Measurements from ENCODE around the gene CATSPER1. TPM values are rescaled to one million over a fixed set of nuclear protein-coding genes. Genes with fewer than 3 reads are reported as not detected.

The CATSPER1 gene
- total RNA-seq, 1 experiment from 2014 or later: 0.15 TPM

DNA sequence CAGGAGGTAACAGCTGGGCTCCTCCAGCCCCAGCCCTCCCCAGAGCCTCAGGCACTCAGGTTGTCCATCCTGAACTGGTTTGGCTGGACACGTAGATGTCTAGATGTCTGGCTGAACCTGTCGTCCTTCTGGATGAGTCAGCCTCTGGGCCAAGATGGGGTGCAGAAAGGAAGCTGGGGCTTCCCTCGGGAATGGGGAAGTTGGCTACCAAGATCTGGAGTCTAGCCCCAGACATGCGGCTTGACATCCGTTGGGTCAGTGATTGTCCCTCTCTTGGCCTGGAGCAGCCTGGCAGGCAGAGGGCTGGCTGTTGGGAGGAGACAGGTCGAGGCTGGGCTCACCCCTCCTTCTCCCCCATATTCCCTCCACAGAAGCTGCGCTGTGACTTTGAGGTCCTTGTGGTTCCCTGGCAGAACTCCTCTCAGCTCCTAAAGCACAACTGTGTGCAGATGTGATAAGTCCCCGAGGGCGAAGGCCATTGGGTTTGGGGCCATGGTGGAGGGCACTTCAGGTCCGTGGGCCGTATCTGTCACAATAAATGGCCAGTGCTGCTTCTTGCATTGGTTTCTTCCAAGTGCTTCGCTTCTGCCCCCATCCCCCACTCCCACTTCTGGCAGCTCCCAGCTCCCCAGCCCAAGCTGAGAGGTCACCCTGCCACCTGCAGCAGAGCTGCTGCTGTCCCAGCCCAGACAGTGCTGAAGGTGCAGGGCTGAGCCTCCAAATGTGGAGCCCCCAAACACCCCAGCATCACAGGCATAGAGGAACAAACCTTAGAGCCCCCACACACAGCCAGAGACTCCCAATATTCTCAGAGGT is 13.1 kb downstream of the CATSPER1 start:
- intact Hi-C loops (cut with micrococcal nuclease; ENCODE audit: unreplicated experiment): no loop called here
- no peak for ATAC-seq

DNA sequence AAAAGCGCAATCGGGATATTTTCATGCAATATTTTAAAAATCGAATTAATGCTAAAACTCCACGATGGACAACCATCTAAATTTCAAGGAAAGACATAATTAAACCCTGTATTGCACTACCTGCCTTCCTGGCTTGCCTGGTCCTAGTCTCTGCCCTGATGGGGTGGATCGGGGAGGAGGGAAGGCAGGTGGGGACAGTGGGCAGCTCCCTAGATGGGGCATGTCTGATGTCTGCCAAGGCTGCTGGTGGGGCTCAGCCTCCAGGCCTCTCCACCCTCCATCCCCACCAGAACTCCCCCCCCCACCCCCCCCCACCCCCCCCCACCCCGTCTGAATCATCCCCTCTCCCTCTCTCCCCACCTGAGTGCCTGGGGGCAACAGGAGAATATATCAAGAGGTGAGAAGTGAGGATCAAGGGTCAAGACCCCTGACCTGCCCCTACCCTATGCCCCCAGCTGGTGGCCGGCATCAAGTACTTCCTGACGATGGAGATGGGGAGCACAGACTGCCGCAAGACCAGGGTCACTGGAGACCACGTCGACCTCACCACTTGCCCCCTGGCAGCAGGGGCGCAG is 13.8 kb downstream of the CATSPER1 start:
- intact Hi-C loops (cut with micrococcal nuclease; ENCODE audit: unreplicated experiment): no loop called here
- TF ChIP-seq SIN3A (IDR thresholded peaks at IDR 0.05; ENCODE audit: borderline replicate concordance, insufficient read depth, low read depth, low read length) (no peak), REST (IDR thresholded peaks at IDR 0.05; ENCODE audit: insufficient read depth in 1 of 2, low read depth in 2 of 2, low read length in 1 of 2) (no peak), POLR2AphosphoS5 (IDR thresholded peaks at IDR 0.05; ENCODE audit: low read depth, low read length) (no peak), TCF7L2 (IDR thresholded peaks at IDR 0.05; ENCODE audit: low read depth, low read length) (no peak), CTCF (IDR thresholded peaks at IDR 0.05) (no peak)
- DNase-seq (ENCODE audit: low read depth, low spot score): no peak
- no peak overlapping the region for H3K4me3 ChIP-seq (ENCODE audit: low read depth in 2 of 2, low read length in 2 of 2)
- H3K4me1 ChIP-seq (ENCODE audit: control insufficient read depth, insufficient read depth, low read length): peaks cover 31% of the 10 kb centered on the region
- no TSS peak for BruUV-seq (replicated peaks)
- H3K36me3 ChIP-seq (ENCODE audit: control insufficient read depth, insufficient read depth, low read length): no peaks in the 10 kb centered on the region
- in situ Hi-C loops (cut with HindIII; ENCODE audit: low pct_unique_long_range_greater_than_20kb, low sequenced_read_pairs): no loop called here
- ChIA-PET CTCF (interaction anchor here (1.0 kb wide), 1 partner anchor 39 kb away, joined by 3 read pairs; no protein-coding TSS in a partner anchor), POLR2A (no interaction called here)
- H3K27me3 ChIP-seq (ENCODE audit: control insufficient read depth, insufficient read depth, low read length): no peaks in the 10 kb centered on the region
- H3K9me3 ChIP-seq (ENCODE audit: control insufficient read depth, insufficient read depth, low read depth, low read length): no peaks in the 10 kb centered on the region
- ATAC-seq: no peak
- no peak overlapping the region for H3K27ac ChIP-seq (ENCODE audit: low read length)

More for the DNA sequence above, 13.1 kb downstream of the CATSPER1 start:
- in situ Hi-C loops (cut with HindIII; ENCODE audit: low pct_unique_long_range_greater_than_20kb, low sequenced_read_pairs): no loop called here
- Histone ChIP-seq H3K27me3 (ENCODE audit: control insufficient read depth, insufficient read depth, low read length) (no peaks in the 10 kb centered on the region), H3K36me3 (ENCODE audit: control insufficient read depth, insufficient read depth, low read length) (no peaks in the 10 kb centered on the region), H3K9me3 (ENCODE audit: control insufficient read depth, insufficient read depth, low read depth, low read length) (no peaks in the 10 kb centered on the region), H3K4me1 (ENCODE audit: control insufficient read depth, insufficient read depth, low read length) (peaks cover 27% of the 10 kb centered on the region), H3K4me3 (ENCODE audit: low read depth in 2 of 2, low read length in 2 of 2) (no peak overlapping the region), H3K27ac (ENCODE audit: low read length) (no peak overlapping the region)
- CTCF ChIA-PET: interaction anchor here (1.0 kb wide), 1 partner anchor 38 kb away, joined by 3 read pairs; no protein-coding TSS in a partner anchor
- POLR2A ChIA-PET: no interaction called here
- peak; percentile 80 for TF ChIP-seq REST (IDR thresholded peaks at IDR 0.05; ENCODE audit: insufficient read depth in 1 of 2, low read depth in 2 of 2, low read length in 1 of 2)
- no peak for TF ChIP-seq TCF7L2 (IDR thresholded peaks at IDR 0.05; ENCODE audit: low read depth, low read length)
- BruUV-seq (replicated peaks): no TSS peak
- DNase-seq (ENCODE audit: low read depth, low spot score): no peak

Data from Panc1 (cell line).